Measurements from ENCODE around the gene IL17D.

Gene IL17D

DNA sequence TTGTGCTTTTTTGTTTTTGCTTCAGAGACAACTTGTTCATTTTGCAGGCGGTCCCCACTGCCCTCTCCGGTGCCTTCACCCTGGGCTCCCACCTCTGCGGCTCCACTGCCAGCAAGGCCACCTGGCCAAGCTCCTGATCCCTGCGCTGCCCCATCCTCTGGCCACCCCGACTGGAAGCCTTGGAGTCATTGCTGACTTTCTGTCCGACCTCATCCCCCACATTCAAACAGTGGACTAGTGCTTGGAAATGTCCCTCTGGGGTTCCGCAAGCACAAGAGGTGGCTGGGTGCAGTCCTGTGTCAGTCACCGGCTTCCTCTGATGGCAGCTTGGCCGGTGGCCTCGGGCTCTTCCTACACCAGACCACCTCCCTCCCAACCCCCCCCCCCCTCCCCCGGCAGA, 17.0 kb downstream of the IL17D start:
- in situ Hi-C loops (cut with HindIII; ENCODE audit: low sequenced_read_pairs), result loop anchor here (25.0 kb wide), 1 partner anchor 533 kb away; the partner anchor contains the start of gene GJB2
- TF ChIP-seq, protein P1, sequence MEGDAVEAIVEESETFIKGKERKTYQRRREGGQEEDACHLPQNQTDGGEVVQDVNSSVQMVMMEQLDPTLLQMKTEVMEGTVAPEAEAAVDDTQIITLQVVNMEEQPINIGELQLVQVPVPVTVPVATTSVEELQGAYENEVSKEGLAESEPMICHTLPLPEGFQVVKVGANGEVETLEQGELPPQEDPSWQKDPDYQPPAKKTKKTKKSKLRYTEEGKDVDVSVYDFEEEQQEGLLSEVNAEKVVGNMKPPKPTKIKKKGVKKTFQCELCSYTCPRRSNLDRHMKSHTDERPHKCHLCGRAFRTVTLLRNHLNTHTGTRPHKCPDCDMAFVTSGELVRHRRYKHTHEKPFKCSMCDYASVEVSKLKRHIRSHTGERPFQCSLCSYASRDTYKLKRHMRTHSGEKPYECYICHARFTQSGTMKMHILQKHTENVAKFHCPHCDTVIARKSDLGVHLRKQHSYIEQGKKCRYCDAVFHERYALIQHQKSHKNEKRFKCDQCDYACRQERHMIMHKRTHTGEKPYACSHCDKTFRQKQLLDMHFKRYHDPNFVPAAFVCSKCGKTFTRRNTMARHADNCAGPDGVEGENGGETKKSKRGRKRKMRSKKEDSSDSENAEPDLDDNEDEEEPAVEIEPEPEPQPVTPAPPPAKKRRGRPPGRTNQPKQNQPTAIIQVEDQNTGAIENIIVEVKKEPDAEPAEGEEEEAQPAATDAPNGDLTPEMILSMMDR (IDR thresholded peaks at IDR 0.05; ENCODE audit: low read depth, low read length, missing control alignments), result no peak
- no peak for DNase-seq (ENCODE audit: low read depth)
- H3K4me3 ChIP-seq (ENCODE audit: low read depth, low read length), result no peak overlapping the region

DNA sequence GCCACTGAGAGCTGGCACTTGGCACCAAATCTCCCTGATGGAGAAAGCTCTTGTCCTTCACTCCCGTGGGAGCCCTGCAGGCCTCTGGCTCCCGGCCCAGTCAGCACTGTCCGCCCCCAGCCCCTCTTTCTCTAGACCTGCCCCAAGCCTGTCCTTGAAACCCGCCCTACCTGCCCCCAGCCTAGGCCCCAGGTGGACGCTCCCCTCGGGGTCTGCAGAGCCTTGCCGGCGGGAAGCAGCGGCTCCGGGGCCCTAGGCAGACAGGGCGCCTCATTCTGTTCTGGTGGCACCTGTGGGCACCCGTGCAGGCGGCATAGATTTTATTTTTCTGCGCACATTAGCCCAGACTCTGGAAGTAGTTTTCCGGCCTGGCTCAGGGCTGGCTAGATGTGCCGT, 17.6 kb downstream of the IL17D start:
- TF ChIP-seq, protein P1 (IDR thresholded peaks at IDR 0.05; ENCODE audit: low read depth, low read length, missing control alignments), result no peak
- in situ Hi-C loops (cut with HindIII; ENCODE audit: low sequenced_read_pairs), result loop anchor here (25.0 kb wide), 1 partner anchor 534 kb away; the partner anchor contains the start of gene GJB2
- DNase-seq (ENCODE audit: low read depth), result no peak
- H3K4me3 ChIP-seq (ENCODE audit: low read depth, low read length), result no peak overlapping the region

DNA sequence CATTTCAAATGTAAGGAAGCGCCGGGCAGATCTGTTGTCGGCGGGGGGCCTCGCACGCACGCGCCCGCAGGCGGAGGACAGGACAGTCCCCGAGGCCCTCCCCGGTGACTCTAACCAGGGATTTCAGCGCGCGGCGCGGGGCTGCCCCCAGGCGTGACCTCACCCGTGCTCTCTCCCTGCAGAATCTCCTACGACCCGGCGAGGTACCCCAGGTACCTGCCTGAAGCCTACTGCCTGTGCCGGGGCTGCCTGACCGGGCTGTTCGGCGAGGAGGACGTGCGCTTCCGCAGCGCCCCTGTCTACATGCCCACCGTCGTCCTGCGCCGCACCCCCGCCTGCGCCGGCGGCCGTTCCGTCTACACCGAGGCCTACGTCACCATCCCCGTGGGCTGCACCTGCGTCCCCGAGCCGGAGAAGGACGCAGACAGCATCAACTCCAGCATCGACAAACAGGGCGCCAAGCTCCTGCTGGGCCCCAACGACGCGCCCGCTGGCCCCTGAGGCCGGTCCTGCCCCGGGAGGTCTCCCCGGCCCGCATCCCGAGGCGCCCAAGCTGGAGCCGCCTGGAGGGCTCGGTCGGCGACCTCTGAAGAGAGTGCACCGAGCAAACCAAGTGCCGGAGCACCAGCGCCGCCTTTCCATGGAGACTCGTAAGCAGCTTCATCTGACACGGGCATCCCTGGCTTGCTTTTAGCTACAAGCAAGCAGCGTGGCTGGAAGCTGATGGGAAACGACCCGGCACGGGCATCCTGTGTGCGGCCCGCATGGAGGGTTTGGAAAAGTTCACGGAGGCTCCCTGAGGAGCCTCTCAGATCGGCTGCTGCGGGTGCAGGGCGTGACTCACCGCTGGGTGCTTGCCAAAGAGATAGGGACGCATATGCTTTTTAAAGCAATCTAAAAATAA, 18.2 kb downstream of the IL17D start:
- peak; percentile 24 for DNase-seq (ENCODE audit: low read depth)
- in situ Hi-C loops (cut with HindIII; ENCODE audit: low sequenced_read_pairs), result loop anchor here (25.0 kb wide), 1 partner anchor 534 kb away; the partner anchor contains the start of gene GJB2
- TF ChIP-seq, protein P1 (IDR thresholded peaks at IDR 0.05; ENCODE audit: low read depth, low read length, missing control alignments), result no peak
- peak overlapping the region; percentile 20 for H3K4me3 ChIP-seq (ENCODE audit: low read depth, low read length)

DNA sequence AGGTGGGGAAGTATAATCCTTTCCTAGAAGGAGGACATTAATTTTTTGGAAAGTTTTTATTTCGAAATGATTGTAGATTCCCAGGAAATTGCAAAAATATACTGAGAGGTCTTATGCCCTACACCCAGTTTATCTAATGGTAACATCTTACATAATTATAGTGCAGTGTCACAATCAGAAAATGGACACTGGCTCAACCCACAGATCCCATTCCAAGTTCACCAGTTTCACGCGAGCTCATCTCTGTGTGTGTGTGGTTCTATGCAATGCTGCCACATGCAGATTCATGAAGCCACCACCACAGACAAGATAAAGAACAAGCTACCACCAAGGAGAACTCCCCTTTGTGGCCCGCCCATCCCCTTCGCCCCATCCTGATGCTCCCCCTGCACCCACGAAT, 24.4 kb downstream of the IL17D start:
- TF ChIP-seq, protein P1 (IDR thresholded peaks at IDR 0.05; ENCODE audit: low read depth, low read length, missing control alignments), result no peak
- DNase-seq (ENCODE audit: low read depth), result no peak
- H3K4me3 ChIP-seq (ENCODE audit: low read depth, low read length), result no peak overlapping the region
- in situ Hi-C loops (cut with HindIII; ENCODE audit: low sequenced_read_pairs), result no loop called here

DNA sequence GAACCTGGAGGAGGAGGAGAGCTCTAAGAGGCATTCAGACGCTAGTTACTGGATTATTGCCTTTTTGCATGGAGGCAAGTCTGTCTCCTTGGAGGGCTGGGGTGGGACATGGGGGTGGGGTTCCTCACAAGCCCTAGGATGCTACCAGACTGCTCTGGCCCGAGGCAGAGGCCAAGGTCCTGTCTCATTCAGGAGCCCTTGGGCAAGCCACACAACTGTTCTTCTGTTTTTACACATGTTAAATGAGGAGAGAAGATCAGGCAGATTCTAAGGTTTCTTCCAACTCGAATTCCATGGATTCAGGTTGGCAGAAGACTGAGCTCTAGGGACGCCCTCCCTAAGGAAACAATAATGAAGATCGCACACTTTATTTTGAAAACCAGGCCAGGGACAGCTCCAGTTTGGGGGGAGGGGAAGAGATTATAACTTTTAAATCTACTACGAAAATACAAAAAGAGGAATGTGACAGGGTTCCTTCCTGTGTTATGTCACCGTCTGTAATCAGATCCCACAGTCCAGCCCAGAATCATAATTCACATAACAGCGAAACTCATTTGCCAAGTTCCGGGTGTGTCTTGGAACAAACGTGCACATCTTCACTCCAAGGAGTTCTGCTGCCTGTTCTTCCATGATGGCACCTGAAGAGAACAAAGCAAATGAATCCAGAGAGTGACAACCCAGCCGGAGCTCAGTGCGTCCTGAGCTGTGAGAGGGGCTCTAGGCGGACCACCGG, 25.2 kb downstream of the IL17D start:
- no peak overlapping the region for H3K4me3 ChIP-seq (ENCODE audit: low read depth, low read length)
- in situ Hi-C loops (cut with HindIII; ENCODE audit: low sequenced_read_pairs), result no loop called here
- DNase-seq (ENCODE audit: low read depth), result no peak
- TF ChIP-seq, protein P1 (IDR thresholded peaks at IDR 0.05; ENCODE audit: low read depth, low read length, missing control alignments), result no peak

Data from astrocyte of the cerebellum (primary cell).